HCT116 (cell line): ENCODE results near the gene CDC14A. TPM values are rescaled to one million over a fixed set of nuclear protein-coding genes. Genes with fewer than 3 reads are reported as not detected.
"Not testable (repeated sequence)": the region's sequence is repeated elsewhere in the genome, so short reads cannot be mapped to it uniquely, and the experiment has no call there.

Source experiments
- ATAC-seq: fragments of 200-7000 bp; cut with Tn5 transposase; 2 replicates; pipeline ENCODE4 v1.9.1; 2020; ENCODE audit warnings: mild to moderate bottlenecking, moderate library complexity
- BruUV-seq: library from RNA; stranded (reverse); fragments of 400-500 nt; replicated peaks from 2 replicates; lab custom pipeline; 2021; lab: Mats Ljungman, UMichigan
- CTCF ChIA-PET: fragments of 300-600 bp; sonication (Branson Sonifier 250); formaldehyde crosslinking; loops from one replicate; lab custom pipeline; 2021; ENCODE audit warnings: antibody characterized with exemption; lab: Charles Lee
- POLR2A ChIA-PET: fragments of 300-600, 350-600 bp; sonication (Branson Sonifier 250); formaldehyde crosslinking; loops from one replicate; lab custom pipeline; 2021; ENCODE audit warnings: antibody characterized with exemption; lab: Charles Lee
- RAD21 ChIA-PET, 2 experiments: fragments of 300-600 bp; sonication (Branson Sonifier 250); formaldehyde crosslinking; loops; one replicate each; lab custom pipeline; 2023; ENCODE audit warnings: low total read pairs in 2 of 2; ENCODE audit not compliant: uncharacterized antibody in 2 of 2, unreplicated experiment in 2 of 2, low non-redundant PET in 1 of 2; lab: Charles Lee
- DNase-seq: peaks from one replicate; pipeline ENCODE4 v3.0.0-alpha.2; 2010; ENCODE audit warnings: low read depth, low spot score
- H2AFZ ChIP-seq: fragments of 200-600 bp; shearing (Covaris generic), sonication (generic); 2 replicates; pipeline ENCODE4 v1.6.1; 2017; ENCODE audit warnings: low read depth, mixed run types, mixed read lengths, antibody characterized with exemption, low read length; ENCODE audit not compliant: poor library complexity, severe bottlenecking
- H3K27ac ChIP-seq: 2 replicates; pipeline ENCODE4 v1.5.1; 2012; ENCODE audit warnings: low read depth, low read length
- H3K27me3 ChIP-seq: fragments of 200-600 bp; sonication (generic); 2 replicates; pipeline ENCODE4 v1.6.1; 2016; ENCODE audit warnings: mixed run types, low read length, mixed read lengths; ENCODE audit not compliant: insufficient read depth
- H3K36me3 ChIP-seq, 2 experiments: fragments of 200-500 bp in 1 of 2; fragments of 200-600 bp in 1 of 2; sonication (Bioruptor generic) in 1 of 2; sonication (generic) in 1 of 2; 2 replicates each; pipeline versions ENCODE4 v1.5.1 to v1.6.1; 2014 to 2016; ENCODE audit warnings: low read length in 2 of 2, inconsistent platforms in 1 of 2, mixed read lengths in 1 of 2, mixed run types in 1 of 2; ENCODE audit not compliant: insufficient read depth in 2 of 2, control insufficient read depth in 1 of 2
- H3K4me1 ChIP-seq, 2 experiments: fragments of 200-600 bp in 1 of 2; sonication (generic) in 1 of 2; 2 replicates each; pipeline versions ENCODE4 v1.5.1 to v1.6.1; 2012 to 2017; ENCODE audit warnings: low read length in 2 of 2, inconsistent platforms in 1 of 2, mild to moderate bottlenecking in 1 of 2, mixed read lengths in 1 of 2, mixed run types in 1 of 2, moderate library complexity in 1 of 2; ENCODE audit not compliant: insufficient read depth in 2 of 2, control insufficient read depth in 1 of 2
- H3K4me2 ChIP-seq: fragments of 200-600 bp; sonication (generic); 2 replicates; pipeline ENCODE4 v1.6.1; 2017; ENCODE audit warnings: mixed run types, low read length, mixed read lengths
- H3K4me3 ChIP-seq, 2 experiments: fragments of 200-600 bp in 1 of 2; sonication (generic) in 1 of 2; replicated peaks in 1 of 2; 2 replicates each; pipeline ENCODE4 v1.5.1; 2011 to 2016; ENCODE audit warnings: low read length in 2 of 2, control low read depth in 1 of 2, low read depth in 1 of 2, mild to moderate bottlenecking in 1 of 2, mixed read lengths in 1 of 2, mixed run types in 1 of 2
- H3K79me2 ChIP-seq: fragments of 200-600 bp; sonication (generic); 2 replicates; pipeline ENCODE4 v1.6.1; 2017; ENCODE audit warnings: mild to moderate bottlenecking, mixed run types, low read length, moderate library complexity, mixed read lengths; ENCODE audit not compliant: insufficient read depth
- H3K9ac ChIP-seq: fragments of 200-600 bp; sonication (generic); 2 replicates; pipeline ENCODE4 v1.6.1; 2016; ENCODE audit warnings: low read length, mixed read lengths
- H3K9me2 ChIP-seq: fragments of 200-600 bp; sonication (generic), shearing (Covaris generic); 2 replicates; pipeline ENCODE4 v1.6.1; 2017; ENCODE audit warnings: mixed run types, mild to moderate bottlenecking, moderate library complexity; ENCODE audit not compliant: insufficient read depth
- H3K9me3 ChIP-seq, 2 experiments: fragments of 200-500 bp in 1 of 2; fragments of 200-600 bp in 1 of 2; sonication (Bioruptor generic) in 1 of 2; sonication (generic) in 1 of 2; 2 replicates each; pipeline ENCODE4 v1.6.1; 2014 to 2017; ENCODE audit warnings: low read length in 2 of 2, mixed read lengths in 2 of 2, inconsistent platforms in 1 of 2, low read depth in 1 of 2, mild to moderate bottlenecking in 1 of 2, mixed run types in 1 of 2, moderate library complexity in 1 of 2; ENCODE audit not compliant: control insufficient read depth in 1 of 2, insufficient read depth in 1 of 2
- H4K20me1 ChIP-seq: fragments of 200-600 bp; sonication (generic), shearing (Covaris generic); 2 replicates; pipeline ENCODE4 v1.6.1; 2017; ENCODE audit warnings: mixed run types, mild to moderate bottlenecking, moderate library complexity; ENCODE audit not compliant: insufficient read depth
- CBX3 ChIP-seq: IDR thresholded peaks from 2 replicates; pipeline ENCODE4 v1.6.1; 2012; ENCODE audit warnings: low read depth
- CEBPB ChIP-seq: IDR thresholded peaks from 2 replicates; pipeline ENCODE4 v1.6.1; 2012; ENCODE audit warnings: low read depth
- ELF1 ChIP-seq: IDR thresholded peaks from 2 replicates; pipeline ENCODE4 v1.6.1; 2012; ENCODE audit warnings: low read depth, borderline replicate concordance
- EZH2phosphoT487 ChIP-seq: fragments of 200-600 bp; IDR thresholded peaks from 2 replicates; pipeline ENCODE4 v1.6.1; 2018; ENCODE audit warnings: antibody characterized with exemption, borderline replicate concordance
- MAX ChIP-seq: IDR thresholded peaks from 2 replicates; pipeline ENCODE4 v1.6.1; 2012
- POLR2A ChIP-seq: IDR thresholded peaks from 2 replicates; pipeline ENCODE4 v1.7.0; 2011; ENCODE audit warnings: borderline replicate concordance; ENCODE audit not compliant: insufficient read depth, insufficient read length; ENCODE audit errors: extremely low read depth
- SIN3A ChIP-seq: IDR thresholded peaks from 2 replicates; pipeline ENCODE4 v1.6.1; 2012; ENCODE audit warnings: low read depth
- SP1 ChIP-seq: IDR thresholded peaks from 2 replicates; pipeline ENCODE4 v1.6.1; 2012; ENCODE audit warnings: low read depth
- SRF ChIP-seq: IDR thresholded peaks from 2 replicates; pipeline ENCODE4 v1.6.1; 2012; ENCODE audit warnings: low read depth
- YY1 ChIP-seq: IDR thresholded peaks from 2 replicates; pipeline ENCODE4 v1.6.1; 2011; ENCODE audit warnings: low read length, low read depth, moderate library complexity, mild to moderate bottlenecking; ENCODE audit not compliant: insufficient replicate concordance; ENCODE audit errors: extremely low read depth
- ZFX ChIP-seq: fragments of 450-650 bp; IDR thresholded peaks from 2 replicates; pipeline ENCODE4 v1.6.1; 2017
- intact Hi-C: fragments of 100-400 bp; cut with micrococcal nuclease; formaldehyde crosslinking; loops from 2 replicates; pipeline ENCODE4 v1.10.0; 2022
- total RNA-seq: library from RNA; stranded (reverse); gene quantifications from one replicate; pipeline ENCODE4 v1.2.1, GENCODE V29; 2021; ENCODE audit not compliant: unreplicated experiment
- TF ChIP-seq, protein P1 (sequence below): IDR thresholded peaks from 2 replicates; pipeline ENCODE4 v1.6.1; 2011; ENCODE audit warnings: mild to moderate bottlenecking, low read length, moderate library complexity; ENCODE audit not compliant: insufficient replicate concordance; ENCODE audit errors: extremely low read depth

The CDC14A gene
- total RNA-seq, 1 experiment from 2014 or later = 5.1 TPM

- no peaks in the 10 kb centered on the region for H3K79me2 ChIP-seq
- ATAC-seq = no peak
- CTCF ChIA-PET = no interaction called here
Measured at GRCh38 chr1:100325415-100326324, 26.6 kb upstream of the CDC14A start.

DNA sequence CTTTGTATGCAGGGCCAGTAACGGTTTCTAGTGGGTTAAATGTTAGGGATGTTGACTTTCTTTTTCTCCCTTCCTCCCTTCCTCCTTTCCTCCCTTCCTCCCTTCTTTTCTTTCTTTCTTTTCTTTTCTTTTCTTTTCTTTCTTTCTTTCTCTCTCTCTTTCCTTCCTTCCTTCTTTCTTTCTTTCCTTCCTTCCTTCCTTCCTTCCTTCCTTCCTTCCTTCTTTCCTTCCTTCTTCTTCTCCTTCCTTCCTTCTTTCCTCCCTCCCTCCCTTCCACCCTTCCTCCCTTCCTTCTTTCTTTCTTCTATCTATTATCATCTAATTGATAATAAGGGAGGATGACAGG, 26.0 kb upstream of the CDC14A start:
- BruUV-seq, intact Hi-C loops, H2AFZ ChIP-seq: not testable (repeated sequence)

More at GRCh38 chr1:100325415-100326324, 26.6 kb upstream of the CDC14A start:
- ChIA-PET POLR2A (interaction anchor here (0.7 kb wide), 1 partner anchor 700 kb away, joined by 3 read pairs; the partner anchor contains the start of gene DPH5), RAD21 (no interaction called here)
- DNase-seq = no peak
- intact Hi-C loops = no loop called here
- no peak overlapping the region for H3K4me2 ChIP-seq
- no peaks in the 10 kb centered on the region for H3K27me3 ChIP-seq
- no peak overlapping the region for H3K9ac ChIP-seq
- H3K27ac ChIP-seq = no peak overlapping the region
- no peaks in the 10 kb centered on the region for H3K36me3 ChIP-seq
- no peaks in the 10 kb centered on the region for H3K9me3 ChIP-seq
- BruUV-seq = no TSS peak
- H4K20me1 ChIP-seq = no peaks in the 10 kb centered on the region
- no peaks in the 10 kb centered on the region; a peak in 1 of 4 replicates for H3K4me1 ChIP-seq
- peak overlapping the region; percentile 40 for H2AFZ ChIP-seq
- H3K4me3 ChIP-seq = no peak overlapping the region
- TF ChIP-seq ZFX (no peak), MAX (no peak), POLR2A (no peak), SRF (no peak), SIN3A (no peak), SP1 (no peak), EZH2phosphoT487 (no peak), ELF1 (no peak), YY1 (no peak), CEBPB (no peak), CBX3 (no peak)
- TF ChIP-seq, protein P1, sequence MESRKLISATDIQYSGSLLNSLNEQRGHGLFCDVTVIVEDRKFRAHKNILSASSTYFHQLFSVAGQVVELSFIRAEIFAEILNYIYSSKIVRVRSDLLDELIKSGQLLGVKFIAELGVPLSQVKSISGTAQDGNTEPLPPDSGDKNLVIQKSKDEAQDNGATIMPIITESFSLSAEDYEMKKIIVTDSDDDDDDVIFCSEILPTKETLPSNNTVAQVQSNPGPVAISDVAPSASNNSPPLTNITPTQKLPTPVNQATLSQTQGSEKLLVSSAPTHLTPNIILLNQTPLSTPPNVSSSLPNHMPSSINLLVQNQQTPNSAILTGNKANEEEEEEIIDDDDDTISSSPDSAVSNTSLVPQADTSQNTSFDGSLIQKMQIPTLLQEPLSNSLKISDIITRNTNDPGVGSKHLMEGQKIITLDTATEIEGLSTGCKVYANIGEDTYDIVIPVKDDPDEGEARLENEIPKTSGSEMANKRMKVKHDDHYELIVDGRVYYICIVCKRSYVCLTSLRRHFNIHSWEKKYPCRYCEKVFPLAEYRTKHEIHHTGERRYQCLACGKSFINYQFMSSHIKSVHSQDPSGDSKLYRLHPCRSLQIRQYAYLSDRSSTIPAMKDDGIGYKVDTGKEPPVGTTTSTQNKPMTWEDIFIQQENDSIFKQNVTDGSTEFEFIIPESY = no peak
- TF ChIP-seq, all 23 proteins: peak for 0
- no peaks in the 10 kb centered on the region for H3K9me2 ChIP-seq

More for the DNA sequence above, 26.0 kb upstream of the CDC14A start:
- H3K9ac ChIP-seq, H3K79me2 ChIP-seq, H3K36me3 ChIP-seq, RAD21 ChIA-PET, H3K4me2 ChIP-seq, DNase-seq, H3K4me1 ChIP-seq, CTCF ChIA-PET, H3K4me3 ChIP-seq, H3K9me3 ChIP-seq, H3K27me3 ChIP-seq, H4K20me1 ChIP-seq, ATAC-seq, H3K9me2 ChIP-seq, H3K27ac ChIP-seq: not testable (repeated sequence)
- POLR2A ChIA-PET = interaction anchor here (0.7 kb wide), 1 partner anchor 699 kb away, joined by 3 read pairs; the partner anchor contains the start of gene DPH5
